WTC11 (cell line): ENCODE measurements around the gene CERS5.

ENCODE experiments used
- ELF4 ChIP-seq: sonication (generic); formaldehyde crosslinking; IDR thresholded peaks from 2 replicates; pipeline ENCODE4 v1.8.1; 2022; ENCODE audit warnings: low read depth, mild to moderate bottlenecking, moderate library complexity, missing genetic modification reagents
- IRF1 ChIP-seq: sonication (generic); formaldehyde crosslinking; IDR thresholded peaks from 2 replicates; pipeline ENCODE4 v1.8.0; 2023; ENCODE audit warnings: missing genetic modification reagents
- NR2C2 ChIP-seq: sonication (generic); formaldehyde crosslinking; IDR thresholded peaks from 2 replicates; pipeline ENCODE4 v1.8.0; 2022; ENCODE audit warnings: mild to moderate bottlenecking, missing genetic modification reagents
- SMAD3 ChIP-seq: sonication (generic); formaldehyde crosslinking; IDR thresholded peaks from 2 replicates; pipeline ENCODE4 v1.8.0; 2022; ENCODE audit warnings: missing genetic modification reagents, mild to moderate bottlenecking, borderline replicate concordance
- SMAD4 ChIP-seq: sonication (generic); formaldehyde crosslinking; IDR thresholded peaks from 2 replicates; pipeline ENCODE4 v1.8.0; 2022; ENCODE audit warnings: mild to moderate bottlenecking, missing genetic modification reagents
- SP1 ChIP-seq: sonication (generic); formaldehyde crosslinking; conservative IDR thresholded peaks from 2 replicates; pipeline ENCODE4 v1.8.1; 2022; ENCODE audit warnings: missing genetic modification reagents
- TP53 ChIP-seq: sonication (generic); formaldehyde crosslinking; IDR thresholded peaks from 2 replicates; pipeline ENCODE4 v1.8.1; 2023; ENCODE audit warnings: mild to moderate bottlenecking, missing genetic modification reagents
- TF ChIP-seq, protein P1 (sequence below): sonication (generic); formaldehyde crosslinking; IDR thresholded peaks from 2 replicates; pipeline ENCODE4 v1.8.1; 2022; ENCODE audit warnings: mild to moderate bottlenecking, moderate library complexity, missing genetic modification reagents
- TF ChIP-seq, protein P2 (sequence below): fragments of 200-600 bp; IDR thresholded peaks from 2 replicates; pipeline ENCODE4 v1.8.0; 2022; ENCODE audit warnings: antibody characterized with exemption
- TF ChIP-seq, protein P3 (sequence below): sonication (generic); formaldehyde crosslinking; conservative IDR thresholded peaks from 2 replicates; pipeline ENCODE4 v1.8.1; 2022; ENCODE audit warnings: mild to moderate bottlenecking, missing genetic modification reagents
- TF ChIP-seq, protein P4 (sequence below): sonication (generic); formaldehyde crosslinking; IDR thresholded peaks from 2 replicates; pipeline ENCODE4 v1.8.1; 2023; ENCODE audit warnings: mild to moderate bottlenecking, missing genetic modification reagents, moderate library complexity

DNA sequence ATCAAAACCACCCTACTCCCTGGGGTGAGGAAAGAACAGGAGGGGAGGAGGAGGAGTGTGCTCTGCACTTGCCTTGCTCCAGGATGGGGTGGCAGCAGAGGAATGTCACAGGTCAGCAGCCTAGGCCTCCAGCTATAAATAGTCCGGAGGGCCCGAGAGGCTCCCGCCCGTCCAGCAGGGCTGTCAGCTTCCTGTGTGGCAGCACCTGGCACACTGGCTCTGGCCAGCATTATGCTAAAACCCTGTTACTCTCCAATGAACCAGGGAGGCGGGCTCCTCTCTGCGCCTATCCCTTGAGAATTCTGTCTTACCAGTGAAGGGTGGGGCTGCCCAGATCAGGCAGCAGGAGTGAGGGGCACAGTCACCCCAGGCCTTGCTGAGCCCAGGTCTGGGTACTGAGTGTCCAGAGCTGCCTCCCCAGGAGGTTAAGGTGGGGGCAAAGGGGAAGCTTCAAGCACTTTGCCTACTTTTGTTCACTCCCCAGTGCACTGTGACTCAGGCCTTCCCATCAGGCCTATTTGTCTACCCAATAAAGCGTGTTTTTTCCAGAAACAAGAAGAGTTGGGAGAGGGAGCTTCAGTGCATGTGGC, 56.3 kb downstream of the CERS5 start:
- TF ChIP-seq, protein P1, sequence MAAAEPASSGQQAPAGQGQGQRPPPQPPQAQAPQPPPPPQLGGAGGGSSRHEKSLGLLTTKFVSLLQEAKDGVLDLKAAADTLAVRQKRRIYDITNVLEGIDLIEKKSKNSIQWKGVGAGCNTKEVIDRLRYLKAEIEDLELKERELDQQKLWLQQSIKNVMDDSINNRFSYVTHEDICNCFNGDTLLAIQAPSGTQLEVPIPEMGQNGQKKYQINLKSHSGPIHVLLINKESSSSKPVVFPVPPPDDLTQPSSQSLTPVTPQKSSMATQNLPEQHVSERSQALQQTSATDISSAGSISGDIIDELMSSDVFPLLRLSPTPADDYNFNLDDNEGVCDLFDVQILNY (CRISPR knock-in tag): no peak
- no peak for TF ChIP-seq NR2C2 (CRISPR knock-in tag)
- TF ChIP-seq, protein P2, sequence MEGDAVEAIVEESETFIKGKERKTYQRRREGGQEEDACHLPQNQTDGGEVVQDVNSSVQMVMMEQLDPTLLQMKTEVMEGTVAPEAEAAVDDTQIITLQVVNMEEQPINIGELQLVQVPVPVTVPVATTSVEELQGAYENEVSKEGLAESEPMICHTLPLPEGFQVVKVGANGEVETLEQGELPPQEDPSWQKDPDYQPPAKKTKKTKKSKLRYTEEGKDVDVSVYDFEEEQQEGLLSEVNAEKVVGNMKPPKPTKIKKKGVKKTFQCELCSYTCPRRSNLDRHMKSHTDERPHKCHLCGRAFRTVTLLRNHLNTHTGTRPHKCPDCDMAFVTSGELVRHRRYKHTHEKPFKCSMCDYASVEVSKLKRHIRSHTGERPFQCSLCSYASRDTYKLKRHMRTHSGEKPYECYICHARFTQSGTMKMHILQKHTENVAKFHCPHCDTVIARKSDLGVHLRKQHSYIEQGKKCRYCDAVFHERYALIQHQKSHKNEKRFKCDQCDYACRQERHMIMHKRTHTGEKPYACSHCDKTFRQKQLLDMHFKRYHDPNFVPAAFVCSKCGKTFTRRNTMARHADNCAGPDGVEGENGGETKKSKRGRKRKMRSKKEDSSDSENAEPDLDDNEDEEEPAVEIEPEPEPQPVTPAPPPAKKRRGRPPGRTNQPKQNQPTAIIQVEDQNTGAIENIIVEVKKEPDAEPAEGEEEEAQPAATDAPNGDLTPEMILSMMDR: no peak
- TF ChIP-seq IRF1 (CRISPR knock-in tag): no peak
- TF ChIP-seq SMAD3: no peak
- no peak for TF ChIP-seq SP1
- no peak for TF ChIP-seq ELF4 (CRISPR knock-in tag)
- TF ChIP-seq, protein P3, sequence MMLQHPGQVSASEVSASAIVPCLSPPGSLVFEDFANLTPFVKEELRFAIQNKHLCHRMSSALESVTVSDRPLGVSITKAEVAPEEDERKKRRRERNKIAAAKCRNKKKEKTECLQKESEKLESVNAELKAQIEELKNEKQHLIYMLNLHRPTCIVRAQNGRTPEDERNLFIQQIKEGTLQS: no peak
- TF ChIP-seq, protein P4, sequence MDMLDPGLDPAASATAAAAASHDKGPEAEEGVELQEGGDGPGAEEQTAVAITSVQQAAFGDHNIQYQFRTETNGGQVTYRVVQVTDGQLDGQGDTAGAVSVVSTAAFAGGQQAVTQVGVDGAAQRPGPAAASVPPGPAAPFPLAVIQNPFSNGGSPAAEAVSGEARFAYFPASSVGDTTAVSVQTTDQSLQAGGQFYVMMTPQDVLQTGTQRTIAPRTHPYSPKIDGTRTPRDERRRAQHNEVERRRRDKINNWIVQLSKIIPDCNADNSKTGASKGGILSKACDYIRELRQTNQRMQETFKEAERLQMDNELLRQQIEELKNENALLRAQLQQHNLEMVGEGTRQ (CRISPR knock-in tag): no peak
- TF ChIP-seq TP53 (CRISPR knock-in tag): no peak
- TF ChIP-seq SMAD4 (CRISPR knock-in tag): no peak
